Muscle of leg (tissue), 16 donors: ENCODE results near the gene PRELP. TPM values are rescaled to one million over a fixed set of nuclear protein-coding genes. Genes with fewer than 3 reads are reported as not detected.

Experiments used
- DNase-seq: peaks from one replicate; pipeline ENCODE4 v3.0.0; 2013
- H3K27ac ChIP-seq: one replicate; pipeline ENCODE4 v1.5.1; 2013; ENCODE audit warnings: mild to moderate bottlenecking, low read length, control low read depth
- H3K27me3 ChIP-seq: one replicate; pipeline ENCODE4 v1.6.1; 2013; ENCODE audit warnings: low read length; ENCODE audit not compliant: control insufficient read depth, insufficient read depth
- H3K36me3 ChIP-seq: one replicate; pipeline ENCODE4 v1.6.1; 2013; ENCODE audit warnings: low read length; ENCODE audit not compliant: control insufficient read depth, insufficient read depth
- H3K4me1 ChIP-seq: one replicate; pipeline ENCODE4 v1.6.1; 2013; ENCODE audit warnings: low read length; ENCODE audit not compliant: control insufficient read depth, insufficient read depth
- H3K4me3 ChIP-seq: one replicate; pipeline ENCODE4 v1.5.1; 2013; ENCODE audit warnings: low read length, control low read depth
- H3K9me3 ChIP-seq: replicated peaks from 2 replicates; pipeline ENCODE4 v1.6.1; 2013; ENCODE audit warnings: low read depth, low read length; ENCODE audit not compliant: control insufficient read depth
- WGBS: methylation state at CpG from one replicate; pipeline ENCODE4 v1.1.5; 2013; ENCODE audit warnings: missing lambda C conversion rate; ENCODE audit not compliant: insufficient coverage; 5-methylcytosine and 5-hydroxymethylcytosine counted together
- long read RNA-seq, 11 donors: transcript quantifications; one replicate each; lab custom pipeline, GENCODE V29; 2026
- polyA plus RNA-seq, 8 donors: library from polyadenylated mRNA; unstranded; fragments of 120-200 nt; gene quantifications; one replicate each; pipeline versions ENCODE4 v1.2.1 to v1.2.3, GENCODE V29; 2013; ENCODE audit warnings: inconsistent platforms in 1 of 8, low replicate concordance in 1 of 8; ENCODE audit not compliant: insufficient read length in 8 of 8, insufficient read depth in 1 of 8
- total RNA-seq: library from RNA; stranded (reverse); fragments of 120-200 nt; gene quantifications from one replicate; pipeline ENCODE4 v1.2.4, GENCODE V29; 2013

PRELP gene
- total RNA-seq, result 1.5 TPM
- 1 to 10 TPM in 6 of 8 donors, under 1 TPM in 2; 0.82 to 9.3 (median 3.2) TPM for polyA plus RNA-seq
- long read RNA-seq, donor 1, result 0 reads
- long read RNA-seq, donor 2, result 0 reads
- long read RNA-seq, donor 3, full-length matches to known transcripts, result 1 of 1 reads
- long read RNA-seq, donor 3, partial matches to known transcripts, result 0 of 1 reads
- long read RNA-seq, donor 3, other reads (novel, unspliced or antisense), result 0 of 1 reads
- long read RNA-seq, donor 4, full-length matches to known transcripts, result 1 of 1 reads
- long read RNA-seq, donor 4, partial matches to known transcripts, result 0 of 1 reads
- long read RNA-seq, donor 4, other reads (novel, unspliced or antisense), result 0 of 1 reads
- long read RNA-seq, donor 5, full-length matches to known transcripts, result 5 of 5 reads
- long read RNA-seq, donor 5, partial matches to known transcripts, result 0 of 5 reads
- long read RNA-seq, donor 5, other reads (novel, unspliced or antisense), result 0 of 5 reads
- long read RNA-seq, donor 6, result 0 reads
- long read RNA-seq, donor 7, full-length matches to known transcripts, result 1 of 1 reads
- long read RNA-seq, donor 7, partial matches to known transcripts, result 0 of 1 reads
- long read RNA-seq, donor 7, other reads (novel, unspliced or antisense), result 0 of 1 reads
- long read RNA-seq, donor 8, full-length matches to known transcripts, result 2 of 2 reads
- long read RNA-seq, donor 8, partial matches to known transcripts, result 0 of 2 reads
- long read RNA-seq, donor 8, other reads (novel, unspliced or antisense), result 0 of 2 reads
- long read RNA-seq, donor 9, full-length matches to known transcripts, result 2 of 2 reads
- long read RNA-seq, donor 9, partial matches to known transcripts, result 0 of 2 reads
- long read RNA-seq, donor 9, other reads (novel, unspliced or antisense), result 0 of 2 reads
- long read RNA-seq, donor 10, full-length matches to known transcripts, result 1 of 1 reads
- long read RNA-seq, donor 10, partial matches to known transcripts, result 0 of 1 reads
- long read RNA-seq, donor 10, other reads (novel, unspliced or antisense), result 0 of 1 reads
- long read RNA-seq, donor 11, full-length matches to known transcripts, result 4 of 4 reads
- long read RNA-seq, donor 11, partial matches to known transcripts, result 0 of 4 reads
- long read RNA-seq, donor 11, other reads (novel, unspliced or antisense), result 0 of 4 reads

DNA sequence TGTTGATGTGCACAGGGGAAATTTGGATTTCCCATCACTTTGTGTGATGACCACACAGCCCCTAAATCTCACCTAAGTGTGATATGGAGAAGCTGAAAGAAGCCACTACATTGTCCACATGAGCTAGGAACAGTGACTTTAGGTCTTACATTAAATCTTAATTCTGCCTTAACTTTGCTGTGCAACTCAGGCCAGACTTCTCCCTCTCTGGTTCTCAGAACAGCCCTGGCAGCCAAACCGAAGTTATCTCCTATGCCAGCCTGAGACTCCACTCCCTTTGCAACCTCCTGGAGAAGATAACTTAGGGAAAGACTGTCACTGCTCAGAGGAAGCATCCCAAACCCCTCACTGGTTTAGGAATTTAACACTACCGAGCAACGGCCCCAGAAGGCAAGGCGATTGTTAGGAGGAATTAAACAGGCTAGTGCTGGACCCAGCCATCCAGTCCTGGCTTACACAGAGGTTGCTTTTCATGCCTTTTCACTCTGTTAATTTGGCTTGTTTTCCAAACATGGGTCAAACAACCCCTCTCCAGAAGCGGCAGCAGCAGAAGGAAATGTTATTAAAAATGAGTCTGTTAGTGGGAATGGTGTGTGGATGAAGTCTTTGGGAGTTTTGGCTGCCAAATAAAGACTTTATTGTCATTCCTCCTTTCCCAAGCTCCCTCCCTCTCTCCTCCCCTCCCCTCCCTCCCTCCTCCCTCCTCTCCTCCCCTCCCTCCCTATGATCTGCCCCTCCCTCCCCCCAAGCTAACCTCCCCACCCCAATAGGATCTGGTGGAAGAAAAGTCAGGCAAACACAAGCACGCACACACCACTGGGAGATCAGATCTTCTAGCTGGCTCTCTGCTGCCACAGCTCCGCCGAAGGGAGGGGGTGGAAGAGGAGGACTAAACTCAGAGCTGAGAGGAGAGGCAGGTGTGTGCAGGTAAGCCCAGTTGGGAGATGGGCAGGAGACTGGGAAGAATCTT, at the start of gene PRELP:
TSS of gene PRELP (plus strand) at position 795 of the 970 bp plus-strand sequence. CDS start 7,379 bp downstream, outside the sequence.
- Histone ChIP-seq H3K27ac (peak within 1 kb of the TSS; percentile 72), H3K4me3 (no peak within 1 kb of the TSS), H3K4me1 (peaks cover 35% of the 10 kb centered on the region), H3K36me3 (no peaks in the 10 kb centered on the region), H3K9me3 (no peaks in the 10 kb centered on the region), H3K27me3 (peaks cover 8% of the 10 kb centered on the region)
- DNase-seq, result peak; percentile 85
- 10% methylated on average over 2 of the region's 8 CpGs for WGBS

DNA sequence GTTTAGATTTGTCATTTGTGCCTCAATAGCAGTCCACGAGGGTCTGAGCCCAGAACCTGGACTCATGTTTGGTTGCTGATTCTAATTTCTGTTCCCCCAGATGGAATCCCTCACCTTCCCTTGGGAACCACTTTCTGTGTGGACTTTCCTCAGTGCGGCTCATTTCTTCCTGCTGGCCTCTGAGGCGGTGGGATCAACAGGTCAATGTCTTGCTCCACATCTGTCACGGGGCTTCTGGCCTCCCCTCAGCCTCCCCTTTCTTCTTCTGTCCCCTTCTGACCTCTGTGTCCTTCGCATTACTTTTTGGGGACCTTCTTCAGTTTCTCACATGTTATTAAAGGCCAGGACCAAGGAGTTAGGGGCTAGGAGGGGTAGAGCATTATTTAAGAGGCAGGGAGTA, 49.2 kb upstream of the PRELP start:
- peaks cover 3% of the 10 kb centered on the region for H3K27me3 ChIP-seq
- no peak overlapping the region for H3K4me3 ChIP-seq
- no peaks in the 10 kb centered on the region for H3K9me3 ChIP-seq
- H3K4me1 ChIP-seq, result no peaks in the 10 kb centered on the region
- no peak overlapping the region for H3K27ac ChIP-seq
- 48% methylated on average over 4 of the region's 5 CpGs for WGBS
- no peak for DNase-seq
- no peaks in the 10 kb centered on the region for H3K36me3 ChIP-seq

GRCh38 chr1:203426870-203427269, 48.7 kb upstream of the PRELP start:
- Histone ChIP-seq H3K36me3 (no peaks in the 10 kb centered on the region), H3K27ac (no peak overlapping the region), H3K9me3 (no peaks in the 10 kb centered on the region), H3K4me1 (no peaks in the 10 kb centered on the region), H3K27me3 (peaks cover 3% of the 10 kb centered on the region), H3K4me3 (no peak overlapping the region)
- WGBS, result 50% methylated on average over 2 of the region's 2 CpGs
- no peak for DNase-seq

- H3K27me3 ChIP-seq, result peaks cover 5% of the 10 kb centered on the region
- H3K4me3 ChIP-seq, result no peak overlapping the region
- H3K27ac ChIP-seq, result no peak overlapping the region
- H3K36me3 ChIP-seq, result no peaks in the 10 kb centered on the region
- H3K4me1 ChIP-seq, result no peaks in the 10 kb centered on the region
- no peak for DNase-seq
- no CpG with 5 or more reads among the region's 4 CpGs for WGBS
- no peaks in the 10 kb centered on the region for H3K9me3 ChIP-seq
These were observed 48.2 kb upstream of the PRELP start for GRCh38 chr1:203427451-203427850.

DNA sequence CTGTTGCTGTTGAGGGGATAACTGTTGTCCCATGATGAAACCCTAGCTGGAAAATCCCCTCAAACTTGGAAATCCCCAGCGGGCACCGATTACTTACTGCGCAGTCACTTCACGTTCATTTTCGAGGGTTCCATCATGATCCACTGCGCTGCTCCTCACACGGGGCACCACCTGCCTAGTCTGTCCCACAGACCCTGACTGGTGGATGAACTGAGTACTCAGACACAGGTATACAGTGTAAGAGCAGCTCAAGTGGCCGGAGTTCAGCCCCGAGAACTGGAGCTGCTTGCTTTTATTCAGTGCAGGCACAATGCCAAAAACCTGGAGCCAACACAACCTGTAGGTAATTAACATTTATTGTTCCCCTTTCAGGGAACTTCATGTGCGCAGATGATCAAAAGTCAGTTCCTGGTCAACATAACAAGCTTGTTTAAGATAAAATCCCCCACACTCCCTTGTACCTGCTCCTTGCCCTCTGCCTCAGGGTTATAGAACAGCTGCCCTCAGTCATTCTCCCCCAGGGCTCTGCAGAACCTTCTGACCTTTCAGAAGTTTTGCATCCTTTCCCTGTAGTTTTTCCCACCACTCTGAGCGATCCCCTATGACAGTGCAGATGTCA, 46.5 kb upstream of the PRELP start:
- Histone ChIP-seq H3K27me3 (peaks cover 6% of the 10 kb centered on the region), H3K4me3 (no peak overlapping the region), H3K4me1 (no peaks in the 10 kb centered on the region), H3K27ac (no peak overlapping the region), H3K36me3 (no peaks in the 10 kb centered on the region), H3K9me3 (no peaks in the 10 kb centered on the region)
- WGBS, result 43% methylated on average over 10 of the region's 11 CpGs
- no peak for DNase-seq

GRCh38 chr1:203435615-203436014, 40.0 kb upstream of the PRELP start:
- Histone ChIP-seq H3K36me3 (no peaks in the 10 kb centered on the region), H3K9me3 (no peaks in the 10 kb centered on the region), H3K27ac (no peak overlapping the region), H3K27me3 (peaks cover 4% of the 10 kb centered on the region), H3K4me3 (no peak overlapping the region), H3K4me1 (peaks cover 4% of the 10 kb centered on the region)
- DNase-seq, result no peak
- WGBS, result 72% methylated on average over 3 of the region's 7 CpGs

GRCh38 chr1:203437696-203438315, 37.8 kb upstream of the PRELP start:
- no peak for DNase-seq
- WGBS, result 67% methylated on average over 14 of the region's 15 CpGs
- Histone ChIP-seq H3K9me3 (no peaks in the 10 kb centered on the region), H3K4me3 (no peak overlapping the region), H3K36me3 (no peaks in the 10 kb centered on the region), H3K27ac (no peak overlapping the region), H3K27me3 (peaks cover 7% of the 10 kb centered on the region), H3K4me1 (peaks cover 15% of the 10 kb centered on the region)

DNA sequence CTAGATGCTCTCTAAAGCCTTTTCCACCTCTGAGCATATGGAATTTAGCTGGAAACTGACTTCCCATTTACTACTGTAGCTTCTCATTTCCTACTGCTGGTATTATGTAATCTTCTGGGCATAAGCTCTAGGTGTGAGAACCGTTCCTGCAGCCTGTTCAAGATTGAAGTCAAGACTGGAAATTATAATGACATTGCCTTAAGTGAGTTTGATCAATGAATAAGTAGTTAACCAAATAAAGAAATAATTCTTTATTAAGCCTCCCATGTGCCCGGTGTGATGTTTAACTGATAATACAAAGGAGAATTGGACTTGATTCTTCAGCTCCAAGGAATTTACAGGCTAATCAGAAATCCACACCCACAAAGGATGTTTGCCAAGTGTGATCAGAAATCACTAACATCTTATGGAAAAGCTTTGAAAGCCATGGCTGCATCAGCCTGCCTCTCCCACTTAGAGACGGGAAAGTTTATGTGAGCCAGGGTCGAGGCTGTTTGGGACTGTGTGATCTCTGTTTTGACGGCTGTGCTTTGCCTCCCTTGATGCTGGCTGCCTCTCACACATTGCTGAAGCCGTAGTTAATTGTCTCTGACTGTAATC, 36.4 kb upstream of the PRELP start:
- H3K27ac ChIP-seq, result no peak overlapping the region
- H3K9me3 ChIP-seq, result no peaks in the 10 kb centered on the region
- peak; percentile 82 for DNase-seq
- peaks cover 17% of the 10 kb centered on the region for H3K4me1 ChIP-seq
- H3K36me3 ChIP-seq, result no peaks in the 10 kb centered on the region
- no peak overlapping the region for H3K4me3 ChIP-seq
- H3K27me3 ChIP-seq, result peaks cover 5% of the 10 kb centered on the region
- 42% methylated on average over 4 of the region's 6 CpGs for WGBS
